ENCODE measurements around the gene CTDSPL. TPM values are rescaled to one million over a fixed set of nuclear protein-coding genes. Genes with fewer than 3 reads are reported as not detected.

CTDSPL gene
- total and polyA plus RNA-seq, 2 of the 13 experiments (the other 11 are each of a cell fraction or from before 2014, with no cell fraction given) = 26.1 to 142 TPM

DNA sequence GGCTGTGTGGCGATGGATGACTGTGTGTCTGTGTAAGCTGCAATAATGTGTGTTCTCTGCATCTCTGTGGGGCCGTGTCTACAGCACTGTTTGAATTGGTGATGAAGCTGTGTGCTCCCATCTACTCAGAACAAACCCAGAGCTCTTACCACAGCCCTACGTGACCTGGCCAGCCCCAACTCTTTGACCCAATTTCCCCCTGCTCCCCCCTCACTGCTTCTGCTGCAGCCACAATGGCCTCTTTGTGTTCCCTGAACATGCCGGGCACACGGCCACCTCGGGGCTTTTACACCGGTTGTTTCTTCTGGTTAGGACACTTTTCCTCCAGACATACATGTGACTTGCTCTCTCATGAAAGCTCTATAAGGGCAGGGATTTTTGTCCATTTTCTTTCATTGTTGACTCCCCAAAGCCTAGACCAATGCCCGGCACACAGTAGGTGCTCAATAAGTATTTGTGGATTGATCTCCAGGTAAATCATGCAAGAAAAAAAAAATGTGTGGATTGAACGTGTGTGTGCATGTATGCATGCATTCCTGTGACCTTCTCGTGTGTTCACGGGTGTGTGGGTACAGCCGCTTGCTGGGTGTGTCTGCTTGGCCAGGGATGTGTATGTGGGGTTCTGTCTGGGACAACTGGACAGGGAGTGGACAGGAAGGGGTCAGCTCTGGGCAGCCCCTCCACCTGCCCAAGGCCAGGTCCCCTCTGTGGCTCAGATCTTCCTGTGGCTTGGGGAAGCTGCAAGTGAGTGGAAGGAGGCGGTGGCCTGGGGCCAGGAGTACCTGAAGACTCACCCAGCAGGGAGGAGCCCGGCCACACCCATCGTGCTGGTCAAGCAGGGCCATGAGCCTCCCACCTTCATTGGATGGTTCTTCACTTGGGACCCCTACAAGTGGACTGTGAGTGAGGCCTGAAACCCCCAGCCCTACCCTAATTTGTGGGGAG is 143.7 kb downstream of the CTDSPL start (continued):
- TF ChIP-seq, protein P1, sequence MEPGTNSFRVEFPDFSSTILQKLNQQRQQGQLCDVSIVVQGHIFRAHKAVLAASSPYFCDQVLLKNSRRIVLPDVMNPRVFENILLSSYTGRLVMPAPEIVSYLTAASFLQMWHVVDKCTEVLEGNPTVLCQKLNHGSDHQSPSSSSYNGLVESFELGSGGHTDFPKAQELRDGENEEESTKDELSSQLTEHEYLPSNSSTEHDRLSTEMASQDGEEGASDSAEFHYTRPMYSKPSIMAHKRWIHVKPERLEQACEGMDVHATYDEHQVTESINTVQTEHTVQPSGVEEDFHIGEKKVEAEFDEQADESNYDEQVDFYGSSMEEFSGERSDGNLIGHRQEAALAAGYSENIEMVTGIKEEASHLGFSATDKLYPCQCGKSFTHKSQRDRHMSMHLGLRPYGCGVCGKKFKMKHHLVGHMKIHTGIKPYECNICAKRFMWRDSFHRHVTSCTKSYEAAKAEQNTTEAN (CRISPR knock-in tag; conservative IDR thresholded peaks at IDR 0.05) = peak; percentile 90; the same call in 1 of the 2 replicates
- peak; percentile 94; the same call in 1 of the 2 replicates for TF ChIP-seq ZSCAN29 (CRISPR knock-in tag; conservative IDR thresholded peaks at IDR 0.05)
- TF ChIP-seq ZSCAN20 (CRISPR knock-in tag; IDR thresholded peaks at IDR 0.05; ENCODE audit: borderline replicate concordance) = no peak
- TF ChIP-seq, protein P2, sequence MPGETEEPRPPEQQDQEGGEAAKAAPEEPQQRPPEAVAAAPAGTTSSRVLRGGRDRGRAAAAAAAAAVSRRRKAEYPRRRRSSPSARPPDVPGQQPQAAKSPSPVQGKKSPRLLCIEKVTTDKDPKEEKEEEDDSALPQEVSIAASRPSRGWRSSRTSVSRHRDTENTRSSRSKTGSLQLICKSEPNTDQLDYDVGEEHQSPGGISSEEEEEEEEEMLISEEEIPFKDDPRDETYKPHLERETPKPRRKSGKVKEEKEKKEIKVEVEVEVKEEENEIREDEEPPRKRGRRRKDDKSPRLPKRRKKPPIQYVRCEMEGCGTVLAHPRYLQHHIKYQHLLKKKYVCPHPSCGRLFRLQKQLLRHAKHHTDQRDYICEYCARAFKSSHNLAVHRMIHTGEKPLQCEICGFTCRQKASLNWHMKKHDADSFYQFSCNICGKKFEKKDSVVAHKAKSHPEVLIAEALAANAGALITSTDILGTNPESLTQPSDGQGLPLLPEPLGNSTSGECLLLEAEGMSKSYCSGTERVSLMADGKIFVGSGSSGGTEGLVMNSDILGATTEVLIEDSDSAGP (CRISPR knock-in tag; IDR thresholded peaks at IDR 0.05; ENCODE audit: borderline replicate concordance) = peak; percentile 32; the same call in 1 of the 2 replicates
- no peak for TF ChIP-seq SAFB2 (CRISPR knock-in tag; IDR thresholded peaks at IDR 0.05; ENCODE audit: borderline replicate concordance, low read depth)
- TF ChIP-seq, protein P3, sequence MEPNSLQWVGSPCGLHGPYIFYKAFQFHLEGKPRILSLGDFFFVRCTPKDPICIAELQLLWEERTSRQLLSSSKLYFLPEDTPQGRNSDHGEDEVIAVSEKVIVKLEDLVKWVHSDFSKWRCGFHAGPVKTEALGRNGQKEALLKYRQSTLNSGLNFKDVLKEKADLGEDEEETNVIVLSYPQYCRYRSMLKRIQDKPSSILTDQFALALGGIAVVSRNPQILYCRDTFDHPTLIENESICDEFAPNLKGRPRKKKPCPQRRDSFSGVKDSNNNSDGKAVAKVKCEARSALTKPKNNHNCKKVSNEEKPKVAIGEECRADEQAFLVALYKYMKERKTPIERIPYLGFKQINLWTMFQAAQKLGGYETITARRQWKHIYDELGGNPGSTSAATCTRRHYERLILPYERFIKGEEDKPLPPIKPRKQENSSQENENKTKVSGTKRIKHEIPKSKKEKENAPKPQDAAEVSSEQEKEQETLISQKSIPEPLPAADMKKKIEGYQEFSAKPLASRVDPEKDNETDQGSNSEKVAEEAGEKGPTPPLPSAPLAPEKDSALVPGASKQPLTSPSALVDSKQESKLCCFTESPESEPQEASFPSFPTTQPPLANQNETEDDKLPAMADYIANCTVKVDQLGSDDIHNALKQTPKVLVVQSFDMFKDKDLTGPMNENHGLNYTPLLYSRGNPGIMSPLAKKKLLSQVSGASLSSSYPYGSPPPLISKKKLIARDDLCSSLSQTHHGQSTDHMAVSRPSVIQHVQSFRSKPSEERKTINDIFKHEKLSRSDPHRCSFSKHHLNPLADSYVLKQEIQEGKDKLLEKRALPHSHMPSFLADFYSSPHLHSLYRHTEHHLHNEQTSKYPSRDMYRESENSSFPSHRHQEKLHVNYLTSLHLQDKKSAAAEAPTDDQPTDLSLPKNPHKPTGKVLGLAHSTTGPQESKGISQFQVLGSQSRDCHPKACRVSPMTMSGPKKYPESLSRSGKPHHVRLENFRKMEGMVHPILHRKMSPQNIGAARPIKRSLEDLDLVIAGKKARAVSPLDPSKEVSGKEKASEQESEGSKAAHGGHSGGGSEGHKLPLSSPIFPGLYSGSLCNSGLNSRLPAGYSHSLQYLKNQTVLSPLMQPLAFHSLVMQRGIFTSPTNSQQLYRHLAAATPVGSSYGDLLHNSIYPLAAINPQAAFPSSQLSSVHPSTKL (CRISPR knock-in tag; IDR thresholded peaks at IDR 0.05) = peak; percentile 51
- TF ChIP-seq, protein P4, sequence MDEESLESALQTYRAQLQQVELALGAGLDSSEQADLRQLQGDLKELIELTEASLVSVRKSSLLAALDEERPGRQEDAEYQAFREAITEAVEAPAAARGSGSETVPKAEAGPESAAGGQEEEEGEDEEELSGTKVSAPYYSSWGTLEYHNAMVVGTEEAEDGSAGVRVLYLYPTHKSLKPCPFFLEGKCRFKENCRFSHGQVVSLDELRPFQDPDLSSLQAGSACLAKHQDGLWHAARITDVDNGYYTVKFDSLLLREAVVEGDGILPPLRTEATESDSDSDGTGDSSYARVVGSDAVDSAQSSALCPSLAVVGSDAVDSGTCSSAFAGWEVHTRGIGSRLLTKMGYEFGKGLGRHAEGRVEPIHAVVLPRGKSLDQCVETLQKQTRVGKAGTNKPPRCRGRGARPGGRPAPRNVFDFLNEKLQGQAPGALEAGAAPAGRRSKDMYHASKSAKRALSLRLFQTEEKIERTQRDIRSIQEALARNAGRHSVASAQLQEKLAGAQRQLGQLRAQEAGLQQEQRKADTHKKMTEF (CRISPR knock-in tag; IDR thresholded peaks at IDR 0.05) = no peak
- no peak for TF ChIP-seq ZNF747 (CRISPR knock-in tag; IDR thresholded peaks at IDR 0.05; ENCODE audit: borderline replicate concordance)
- no peak; the same call in 1 of the 2 replicates for TF ChIP-seq TAF1 (CRISPR knock-in tag; IDR thresholded peaks at IDR 0.05)
- TF ChIP-seq, protein P5, sequence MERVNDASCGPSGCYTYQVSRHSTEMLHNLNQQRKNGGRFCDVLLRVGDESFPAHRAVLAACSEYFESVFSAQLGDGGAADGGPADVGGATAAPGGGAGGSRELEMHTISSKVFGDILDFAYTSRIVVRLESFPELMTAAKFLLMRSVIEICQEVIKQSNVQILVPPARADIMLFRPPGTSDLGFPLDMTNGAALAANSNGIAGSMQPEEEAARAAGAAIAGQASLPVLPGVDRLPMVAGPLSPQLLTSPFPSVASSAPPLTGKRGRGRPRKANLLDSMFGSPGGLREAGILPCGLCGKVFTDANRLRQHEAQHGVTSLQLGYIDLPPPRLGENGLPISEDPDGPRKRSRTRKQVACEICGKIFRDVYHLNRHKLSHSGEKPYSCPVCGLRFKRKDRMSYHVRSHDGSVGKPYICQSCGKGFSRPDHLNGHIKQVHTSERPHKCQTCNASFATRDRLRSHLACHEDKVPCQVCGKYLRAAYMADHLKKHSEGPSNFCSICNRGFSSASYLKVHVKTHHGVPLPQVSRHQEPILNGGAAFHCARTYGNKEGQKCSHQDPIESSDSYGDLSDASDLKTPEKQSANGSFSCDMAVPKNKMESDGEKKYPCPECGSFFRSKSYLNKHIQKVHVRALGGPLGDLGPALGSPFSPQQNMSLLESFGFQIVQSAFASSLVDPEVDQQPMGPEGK (CRISPR knock-in tag; IDR thresholded peaks at IDR 0.05) = peak; percentile 79
- peak; percentile 57 for TF ChIP-seq TBX2 (CRISPR knock-in tag; IDR thresholded peaks at IDR 0.05; ENCODE audit: borderline replicate concordance)
- 0 out of 2 replicates have a peak, but pooled peaks have one; percentile 35 for TF ChIP-seq NFKB2 (CRISPR knock-in tag; IDR thresholded peaks at IDR 0.05; ENCODE audit: borderline replicate concordance)
- TF ChIP-seq, protein P6, sequence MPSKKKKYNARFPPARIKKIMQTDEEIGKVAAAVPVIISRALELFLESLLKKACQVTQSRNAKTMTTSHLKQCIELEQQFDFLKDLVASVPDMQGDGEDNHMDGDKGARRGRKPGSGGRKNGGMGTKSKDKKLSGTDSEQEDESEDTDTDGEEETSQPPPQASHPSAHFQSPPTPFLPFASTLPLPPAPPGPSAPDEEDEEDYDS (CRISPR knock-in tag; IDR thresholded peaks at IDR 0.05) = peak; percentile 32; the same call in 1 of the 2 replicates
- TF ChIP-seq ZNF547 (CRISPR knock-in tag; IDR thresholded peaks at IDR 0.05) = peak; percentile 10; the same call in 1 of the 2 replicates
- TF ChIP-seq NR2F1 (CRISPR knock-in tag; IDR thresholded peaks at IDR 0.05) = peak in 1 of 2 experiments; percentile 2; a peak in 1 of 4 replicates

All from HepG2 (cell line).